SW480 (cell line): Measurements from ENCODE around the gene B4GALNT4.
"Not testable (repeated sequence)": the region's sequence is repeated elsewhere in the genome, so short reads cannot be mapped to it uniquely, and the experiment has no call there.

ENCODE experiments used
- DNase-seq: peaks from one replicate; pipeline ENCODE4 v3.0.0-alpha.2; 2016; ENCODE audit warnings: low spot score

B4GALNT4 gene

DNA sequence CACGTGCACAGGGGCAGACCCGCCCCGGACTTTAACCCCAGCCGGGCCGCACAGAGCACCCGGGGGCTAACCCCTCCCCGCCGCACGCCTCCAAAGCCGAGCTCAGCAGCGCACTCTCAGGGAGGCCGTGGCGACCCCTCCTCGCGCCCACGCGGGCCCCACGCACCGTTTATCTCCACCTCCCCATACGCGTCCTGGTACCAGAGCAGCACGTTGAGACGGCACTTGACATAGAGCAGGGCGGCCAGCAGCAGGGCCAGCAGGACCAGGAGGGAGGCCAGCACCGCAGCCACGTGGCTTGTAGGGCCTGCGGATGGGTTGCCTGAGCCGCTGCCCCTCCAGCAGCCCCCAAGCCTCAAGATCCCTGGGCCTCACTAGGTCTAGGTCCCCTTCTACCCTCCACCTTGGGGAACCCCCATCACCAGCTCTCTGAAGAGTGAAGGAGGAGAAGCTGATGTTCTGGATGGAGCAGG, 38.4 kb downstream of the B4GALNT4 start:
- DNase-seq: no peak

DNA sequence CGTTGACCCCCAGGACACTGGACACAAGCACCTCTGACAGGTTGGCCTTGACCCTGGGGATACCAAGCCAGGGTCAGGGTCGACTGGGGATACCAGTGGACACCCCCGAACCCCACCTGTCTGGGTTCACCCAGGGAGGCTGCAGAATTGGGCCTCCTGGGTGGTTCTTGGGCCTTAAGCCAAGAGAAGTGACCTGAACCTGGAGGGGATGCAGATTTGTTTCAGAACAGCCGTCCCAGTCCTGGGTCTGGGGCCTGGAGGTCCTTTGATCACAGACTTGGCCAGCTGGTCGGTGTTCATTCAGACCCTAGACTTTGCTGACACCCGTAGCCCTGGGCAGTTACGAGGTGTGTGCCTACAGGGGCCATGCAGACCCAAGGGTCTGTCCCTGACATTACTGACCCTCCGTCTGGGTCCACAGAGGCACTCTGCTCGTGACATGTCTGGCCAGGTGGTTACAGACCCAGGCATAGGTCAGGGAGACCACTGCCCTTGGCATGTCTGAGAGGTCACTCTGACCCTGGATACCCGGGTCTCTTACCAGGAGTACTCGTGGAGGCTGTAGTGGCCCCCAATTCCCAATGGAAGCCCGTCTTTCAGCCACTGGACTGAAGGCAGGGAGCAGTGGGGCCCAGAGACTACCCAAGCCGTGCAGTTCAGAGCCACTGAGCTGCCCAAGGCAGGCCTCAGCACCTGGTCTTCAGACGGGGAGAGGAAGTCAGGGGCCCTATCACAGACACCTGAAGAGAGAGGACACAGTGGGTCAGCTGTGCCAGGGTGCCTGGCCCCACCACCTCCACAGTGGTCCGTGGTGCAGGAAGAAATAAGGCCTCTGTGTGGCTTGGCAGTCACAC, 39.1 kb downstream of the B4GALNT4 start:
- no peak for DNase-seq

DNA sequence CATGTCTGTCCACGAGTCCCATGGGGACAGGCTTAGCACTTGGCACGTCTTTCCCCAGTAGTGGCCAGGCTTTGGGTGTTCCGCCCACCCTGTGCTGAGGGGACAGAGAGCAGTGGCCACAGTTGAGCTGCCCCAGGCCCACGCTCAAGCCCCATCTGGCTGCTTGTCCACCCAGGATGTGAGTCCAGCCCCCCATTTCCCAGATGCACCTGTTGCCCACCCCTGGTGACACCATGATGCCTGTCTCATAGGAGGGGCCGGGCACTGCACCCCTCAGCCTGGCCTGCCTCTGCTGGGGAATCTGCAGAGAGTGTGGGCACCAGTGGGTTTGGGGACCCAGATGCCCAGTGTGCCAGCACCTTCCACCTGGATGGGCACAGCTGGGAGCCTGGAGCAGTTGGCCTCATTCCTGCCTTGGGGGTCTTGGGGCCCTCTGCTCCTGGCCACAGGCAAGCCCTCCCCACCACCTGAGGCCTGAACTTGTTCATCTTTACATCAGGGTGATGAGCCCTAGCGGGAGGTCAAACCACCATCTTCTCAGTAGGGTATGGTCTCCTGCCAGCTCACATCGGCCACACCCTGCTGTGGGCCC, 39.8 kb downstream of the B4GALNT4 start:
- no peak for DNase-seq

DNA sequence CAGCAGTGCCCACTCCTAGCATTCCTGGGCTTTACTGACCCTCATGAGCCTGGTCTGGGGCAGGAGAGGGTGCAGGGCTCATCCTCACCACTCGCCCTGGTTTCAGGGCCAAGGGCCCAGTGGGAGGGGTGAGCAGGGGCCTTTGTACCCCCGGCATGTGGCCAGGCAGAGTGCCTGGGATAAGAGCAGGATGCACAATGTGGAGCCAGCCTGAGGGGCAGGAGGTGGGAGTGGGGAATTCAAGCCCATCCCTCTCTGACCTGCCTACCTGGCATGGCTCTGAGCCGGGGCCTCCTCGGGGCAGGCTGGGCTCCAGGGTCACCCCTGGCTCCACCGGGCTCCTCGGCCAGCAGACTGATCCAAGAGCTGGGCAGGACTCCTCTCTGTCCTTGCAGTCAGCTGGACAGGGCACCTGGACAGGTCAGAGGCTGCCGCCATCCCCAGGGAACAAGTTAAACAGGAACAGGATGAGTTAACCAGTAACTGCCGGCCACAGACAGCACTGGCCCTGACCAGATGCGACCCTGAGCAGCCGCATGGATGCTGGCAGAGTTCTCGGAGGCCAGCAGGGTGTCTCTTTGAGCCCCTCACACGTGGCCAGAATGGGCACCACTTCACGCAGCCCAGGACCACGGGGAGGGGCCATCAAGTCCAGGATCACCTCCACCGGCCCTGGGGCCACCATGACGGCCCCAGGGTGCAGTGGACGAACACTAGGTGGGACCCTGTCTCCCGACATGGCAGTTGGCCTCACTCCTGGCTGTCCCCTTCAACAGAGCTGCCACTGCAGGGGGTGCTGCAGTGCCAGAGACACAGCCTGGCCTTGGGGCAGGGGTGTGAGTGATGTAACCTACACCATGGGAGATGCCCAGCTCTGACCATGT, 40.5 kb downstream of the B4GALNT4 start:
- no peak for DNase-seq

DNA sequence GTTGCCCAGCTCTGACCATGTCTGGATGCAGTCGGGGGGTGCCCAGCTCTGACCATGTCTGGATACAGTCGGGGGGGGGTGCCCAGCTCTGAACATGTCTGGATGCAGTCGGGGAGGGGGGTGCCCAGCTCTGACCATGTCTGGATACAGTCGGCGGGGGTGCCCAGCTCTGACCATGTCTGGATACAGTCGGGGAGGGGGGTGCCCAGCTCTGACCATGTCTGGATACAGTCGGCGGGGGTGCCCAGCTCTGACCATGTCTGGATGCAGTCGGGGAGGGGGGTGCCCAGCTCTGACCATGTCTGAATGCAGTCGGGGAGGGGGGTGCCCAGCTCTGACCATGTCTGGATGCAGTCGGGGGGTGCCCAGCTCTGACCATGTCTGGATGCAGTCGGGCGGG, 41.4 kb downstream of the B4GALNT4 start:
- not testable (repeated sequence) for DNase-seq

DNA sequence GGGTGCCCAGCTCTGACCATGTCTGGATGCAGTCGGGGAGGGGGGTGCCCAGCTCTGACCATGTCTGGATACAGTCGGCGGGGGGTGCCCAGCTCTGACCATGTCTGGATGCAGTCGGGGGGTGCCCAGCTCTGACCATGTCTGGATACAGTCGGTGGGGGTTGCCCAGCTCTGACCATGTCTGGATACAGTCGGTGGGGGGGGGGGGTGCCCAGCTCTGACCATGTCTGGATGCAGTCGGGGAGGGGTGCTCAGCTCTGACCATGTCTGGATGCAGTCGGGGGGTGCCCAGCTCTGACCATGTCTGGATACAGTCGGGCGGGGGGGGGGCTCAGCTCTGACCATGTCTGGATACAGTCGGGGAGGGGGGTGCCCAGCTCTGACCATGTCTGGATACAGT, 42.2 kb downstream of the B4GALNT4 start:
- DNase-seq: not testable (repeated sequence)

DNA sequence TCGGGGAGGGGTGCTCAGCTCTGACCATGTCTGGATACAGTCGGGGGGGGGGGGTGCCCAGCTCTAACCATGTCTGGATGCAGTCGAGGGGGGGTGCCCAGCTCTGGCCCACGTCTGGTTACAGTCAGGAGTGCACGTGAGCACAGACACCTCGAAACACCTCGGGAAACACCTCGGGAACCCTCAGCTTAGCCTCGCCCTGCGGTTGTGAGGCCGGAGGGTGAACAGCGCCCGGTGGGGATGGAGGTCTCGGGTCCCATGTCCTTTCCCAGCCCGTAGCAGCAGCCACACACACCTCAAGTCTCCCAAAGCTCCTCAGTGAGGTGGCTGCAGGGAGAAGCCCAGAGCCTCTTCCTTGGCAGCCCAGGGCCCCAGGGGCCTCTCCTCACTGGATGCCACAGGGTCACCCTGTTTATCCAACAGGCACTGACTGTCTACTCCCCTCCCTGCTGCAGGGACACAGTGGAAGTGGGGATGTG, 43.4 kb downstream of the B4GALNT4 start:
- DNase-seq: no peak

DNA sequence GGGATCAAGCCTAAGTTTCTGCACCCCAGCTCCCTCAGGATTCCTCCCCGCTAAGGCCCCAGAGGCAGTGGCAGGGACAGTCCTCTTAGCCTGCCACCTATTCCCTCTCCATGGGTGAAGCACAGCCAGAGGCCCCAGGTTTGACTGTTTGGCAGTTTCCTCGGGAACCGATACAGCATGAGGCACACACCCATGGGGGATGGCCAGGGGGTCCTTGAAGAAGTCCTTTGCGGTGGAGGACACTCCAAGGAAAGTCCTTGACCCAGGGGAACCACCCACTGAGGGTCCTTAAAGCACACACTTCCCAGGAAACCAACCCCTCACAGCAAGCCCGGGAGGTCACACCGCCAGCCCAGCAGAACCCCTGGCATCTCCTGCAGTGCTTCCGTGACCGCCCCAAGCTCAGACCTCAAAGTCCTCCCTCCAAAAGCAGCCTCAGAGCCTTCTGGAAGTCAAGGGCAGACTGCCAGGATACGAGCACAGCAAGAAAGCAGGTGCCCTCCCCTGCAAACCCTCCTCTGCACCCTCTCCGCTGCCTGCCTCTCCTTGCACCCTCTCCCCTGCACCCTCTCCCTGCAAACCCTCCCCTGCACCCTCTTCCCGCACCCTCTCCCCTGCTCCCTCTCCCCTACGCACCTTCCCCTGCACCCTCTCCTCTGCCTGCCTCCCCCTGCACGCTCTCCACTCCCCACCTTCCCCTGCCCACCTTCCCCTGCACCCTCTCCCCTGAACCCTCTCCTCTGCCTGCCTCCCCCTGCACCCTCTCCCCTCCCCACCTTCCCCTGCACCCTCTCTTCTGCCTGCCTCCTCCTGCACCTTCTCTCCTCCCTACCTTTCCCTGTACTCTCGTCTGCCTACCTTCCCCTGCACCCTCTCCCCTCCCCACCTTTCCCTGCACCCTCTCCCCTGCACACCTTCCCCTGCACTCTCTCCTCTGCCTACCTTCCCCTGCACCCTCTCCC, 44.1 kb downstream of the B4GALNT4 start:
- no peak for DNase-seq

DNA sequence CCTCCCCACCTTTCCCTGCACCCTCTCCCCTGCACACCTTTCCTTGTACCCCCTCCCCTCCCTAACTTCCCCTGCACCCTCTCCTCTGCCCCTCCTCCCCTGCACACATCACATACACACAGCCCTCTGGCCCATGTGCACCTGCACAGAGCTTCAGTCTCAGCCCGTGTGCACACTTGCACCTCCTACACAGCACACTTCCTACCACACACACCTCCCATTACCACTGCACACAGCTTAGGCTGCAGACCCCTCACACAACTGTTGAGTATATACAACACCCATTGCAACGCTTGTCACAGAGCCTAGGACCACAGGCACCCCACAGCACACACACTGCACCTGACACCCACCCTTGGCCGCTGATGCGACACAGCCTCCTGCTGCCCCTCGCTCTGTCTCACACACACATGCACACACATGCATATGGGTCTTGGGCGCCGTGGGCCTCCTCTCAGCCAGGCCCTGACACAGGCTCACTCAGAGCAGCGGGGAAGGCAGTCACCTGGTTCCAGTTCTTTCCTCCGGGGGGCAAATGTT, 45.1 kb downstream of the B4GALNT4 start:
- no peak for DNase-seq

DNA sequence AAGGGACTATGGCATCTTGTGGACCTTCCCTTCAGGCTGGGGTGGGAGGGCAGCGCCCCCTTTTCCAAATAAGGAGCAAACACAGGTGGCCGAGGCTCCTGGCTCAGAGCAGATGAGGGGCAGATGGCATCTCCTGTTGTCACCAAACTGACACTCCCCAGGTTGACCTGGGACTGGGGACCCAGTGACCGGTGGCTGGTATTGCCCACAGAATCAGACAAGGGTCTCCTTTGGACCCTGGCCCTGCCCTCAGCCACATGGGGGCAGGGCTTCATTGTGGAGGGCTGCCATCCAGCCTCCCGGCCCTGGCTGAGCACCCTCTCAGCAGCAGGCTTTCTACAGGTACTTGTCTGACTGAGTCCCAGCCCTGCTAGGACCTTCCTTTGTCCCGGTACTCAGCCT, 46.3 kb downstream of the B4GALNT4 start:
- DNase-seq: no peak

DNA sequence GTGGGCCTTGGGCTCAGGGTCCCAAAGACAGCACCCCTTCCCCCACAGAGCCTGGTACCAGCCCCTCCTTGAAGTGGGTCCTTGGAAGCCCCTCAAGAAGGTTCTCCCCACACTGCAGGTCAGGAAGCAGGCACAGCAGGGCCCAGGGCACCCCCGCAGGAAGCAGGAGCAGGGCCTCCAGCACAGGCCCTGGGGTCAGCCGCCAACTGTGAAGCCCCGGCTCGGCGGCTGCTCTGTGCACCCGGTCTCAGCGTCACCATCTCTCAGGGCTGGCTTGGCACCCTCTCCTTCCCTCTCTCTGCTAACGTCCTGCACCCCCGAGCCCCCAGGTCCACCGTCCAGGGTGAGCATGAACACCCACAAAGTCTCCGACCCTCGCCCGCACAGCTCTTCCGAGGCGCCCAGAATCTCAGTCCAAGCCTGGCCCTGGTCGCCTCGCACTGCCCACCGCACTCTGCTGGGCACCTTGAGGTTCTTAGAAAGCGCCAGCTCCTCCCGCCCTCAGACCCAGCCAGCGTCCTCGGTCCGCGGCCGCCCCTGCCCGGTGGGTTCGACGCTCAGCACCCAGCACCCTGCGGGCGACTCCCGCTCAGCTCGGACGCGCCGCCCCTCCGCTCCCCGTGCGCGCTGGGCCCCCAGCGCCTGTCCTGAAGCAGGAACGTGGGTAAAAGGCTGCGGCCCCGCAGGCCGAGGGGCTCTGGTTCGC, 46.9 kb downstream of the B4GALNT4 start:
- DNase-seq: no peak

DNA sequence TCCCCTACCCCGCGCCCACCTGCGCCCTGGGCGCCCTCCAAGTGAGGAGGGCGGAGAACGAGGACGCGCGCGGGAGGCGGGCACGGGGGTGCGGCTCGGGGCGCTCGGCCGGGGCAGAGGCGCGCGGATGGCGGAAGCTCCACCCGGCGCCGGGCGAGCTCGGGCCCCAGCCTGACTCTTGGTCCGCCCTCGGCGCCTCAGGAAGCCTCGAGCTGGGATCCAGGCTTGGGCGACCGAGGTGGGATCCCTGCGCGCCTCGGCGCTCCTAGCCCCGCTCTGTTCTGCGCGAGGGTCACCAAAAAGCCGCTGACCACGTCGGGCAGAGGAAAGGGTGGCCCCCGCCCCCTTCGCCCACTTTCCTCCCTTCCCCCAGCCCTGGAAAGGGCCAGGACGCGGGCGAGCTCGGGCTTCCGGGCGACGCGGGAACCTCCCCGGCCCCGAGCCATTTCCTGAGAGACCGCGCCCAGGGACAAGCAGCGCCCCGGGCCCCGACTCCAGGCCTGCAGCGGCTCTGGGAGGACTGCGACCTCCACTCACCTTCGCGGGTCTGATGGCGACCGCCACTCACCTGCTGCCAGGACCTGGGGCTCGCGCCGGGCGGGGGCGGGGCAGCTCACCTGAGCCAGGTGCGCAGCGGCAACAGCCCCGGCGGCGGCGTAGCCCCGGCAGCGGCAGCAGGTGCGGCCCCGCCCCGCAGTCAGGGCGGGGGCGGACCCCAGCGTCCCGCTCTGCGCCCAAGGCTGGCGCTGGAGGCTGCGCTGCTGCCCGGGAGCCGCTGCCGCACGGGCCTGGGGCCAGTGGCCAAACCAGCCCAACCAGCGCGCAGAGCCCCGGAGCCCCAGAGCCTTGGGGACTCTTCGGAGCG, 47.7 kb downstream of the B4GALNT4 start:
- DNase-seq: peak; percentile 52

DNA sequence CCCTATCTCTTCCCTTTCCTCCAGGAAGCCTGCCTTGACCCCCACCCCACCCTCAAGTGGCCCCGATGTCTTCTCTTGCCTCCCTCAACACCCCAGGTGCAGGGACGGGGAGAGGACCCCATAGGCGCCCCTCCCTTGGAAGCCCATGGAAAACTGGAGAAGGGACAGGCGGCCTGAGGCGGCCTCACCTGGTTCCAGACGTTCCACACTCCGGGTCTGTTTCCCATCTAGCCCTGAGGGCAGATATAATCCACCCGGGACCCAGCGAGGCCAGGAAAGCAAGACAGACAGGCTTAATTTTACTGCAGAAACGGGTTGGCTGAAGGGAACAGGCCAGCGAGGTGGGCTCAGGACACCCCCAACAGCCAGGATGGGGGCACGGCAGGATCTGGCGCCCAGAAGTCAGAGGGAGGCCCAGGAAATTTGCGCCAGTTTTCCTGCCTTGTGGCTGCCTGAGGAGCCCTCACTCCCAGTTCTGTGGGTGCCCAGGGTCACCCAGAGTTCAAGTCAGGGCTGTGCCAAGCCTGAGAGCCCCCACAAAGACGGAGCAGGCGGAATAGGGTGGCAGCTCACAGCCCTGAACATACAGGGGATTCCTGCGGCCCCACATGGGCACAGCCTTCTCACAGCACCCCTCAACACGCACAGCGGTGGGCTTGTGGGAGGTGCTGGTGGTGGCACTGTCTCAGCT, 48.5 kb downstream of the B4GALNT4 start:
- DNase-seq: no peak

DNA sequence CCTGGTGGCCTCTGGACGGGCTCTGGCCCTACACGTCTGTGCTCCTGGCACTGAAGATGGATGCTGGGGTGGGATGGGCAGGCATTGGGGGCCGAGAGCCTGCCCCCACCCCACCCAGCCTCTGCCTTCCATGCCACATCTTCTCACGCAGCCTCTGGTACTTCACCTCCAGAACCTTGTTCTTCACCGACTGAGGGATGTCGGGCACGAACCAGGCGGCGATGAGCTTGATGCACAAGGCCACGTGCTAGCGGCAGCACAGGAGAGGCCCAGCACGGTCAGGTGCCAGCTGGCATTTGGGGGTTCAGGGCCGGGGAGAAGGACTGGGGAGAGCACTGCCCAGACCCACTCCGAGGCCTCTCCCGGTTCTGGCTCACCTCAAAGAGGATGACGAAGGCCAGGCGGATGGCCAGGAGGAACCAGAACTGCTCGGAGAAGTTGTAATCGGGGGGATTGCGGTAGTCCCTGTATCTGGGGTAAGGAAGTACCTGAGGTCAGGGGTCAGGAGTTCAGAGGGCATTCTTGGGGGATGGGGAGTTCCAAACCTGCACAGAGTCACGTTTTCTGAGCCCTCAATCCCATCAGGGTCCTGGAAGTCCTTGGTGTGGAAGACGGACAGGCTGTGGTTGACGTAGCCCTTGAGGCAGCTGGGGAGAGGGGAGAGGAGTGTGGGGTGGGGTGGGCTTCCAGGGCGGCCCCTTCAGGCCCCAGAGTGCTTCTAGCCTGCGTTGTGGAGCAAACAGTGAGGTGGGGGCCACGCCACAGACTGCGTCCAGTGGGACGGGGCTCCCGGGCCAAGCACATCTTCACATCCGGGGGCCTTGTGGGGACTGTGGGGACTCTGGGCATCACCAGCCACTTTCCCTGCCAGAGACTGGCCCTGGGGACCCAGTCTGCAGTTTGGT, 49.3 kb downstream of the B4GALNT4 start:
- no peak for DNase-seq

DNA sequence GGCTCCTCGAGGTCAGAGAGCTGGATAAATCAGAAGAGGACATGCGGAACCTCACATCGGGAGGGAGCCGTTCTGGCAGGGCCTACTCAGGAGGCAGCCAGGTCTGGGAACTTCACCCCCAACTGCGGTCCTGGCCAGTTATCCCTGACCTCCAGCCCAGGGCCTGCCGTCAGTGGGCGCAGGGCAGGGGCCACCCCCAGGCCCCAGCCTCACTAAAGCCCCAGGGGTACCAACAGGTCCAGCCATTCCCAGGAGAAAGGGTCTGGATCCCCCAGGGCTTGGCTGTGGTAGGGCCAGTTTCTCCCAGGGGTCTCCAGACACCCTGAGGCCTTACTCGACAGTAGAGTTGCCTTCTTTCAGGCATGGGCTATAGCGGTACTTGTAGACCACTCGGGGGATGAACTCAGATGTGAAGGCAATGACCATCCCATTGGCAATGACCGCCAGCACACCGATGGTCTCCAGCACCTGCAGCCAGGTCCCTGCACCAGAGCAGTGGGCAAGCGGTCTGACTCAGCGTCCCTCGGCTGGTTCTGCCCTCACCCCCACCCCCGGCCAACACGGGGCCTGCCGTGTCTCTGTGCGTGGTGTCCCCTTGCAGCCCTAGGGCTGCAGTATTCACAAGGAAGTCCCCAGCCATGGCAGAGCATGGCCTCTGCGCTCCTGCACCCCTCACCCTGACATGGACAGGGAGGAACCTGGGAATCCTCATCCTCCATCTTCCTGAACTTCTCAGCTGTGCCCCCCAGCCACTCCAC, 50.1 kb downstream of the B4GALNT4 start:
- no peak for DNase-seq

DNA sequence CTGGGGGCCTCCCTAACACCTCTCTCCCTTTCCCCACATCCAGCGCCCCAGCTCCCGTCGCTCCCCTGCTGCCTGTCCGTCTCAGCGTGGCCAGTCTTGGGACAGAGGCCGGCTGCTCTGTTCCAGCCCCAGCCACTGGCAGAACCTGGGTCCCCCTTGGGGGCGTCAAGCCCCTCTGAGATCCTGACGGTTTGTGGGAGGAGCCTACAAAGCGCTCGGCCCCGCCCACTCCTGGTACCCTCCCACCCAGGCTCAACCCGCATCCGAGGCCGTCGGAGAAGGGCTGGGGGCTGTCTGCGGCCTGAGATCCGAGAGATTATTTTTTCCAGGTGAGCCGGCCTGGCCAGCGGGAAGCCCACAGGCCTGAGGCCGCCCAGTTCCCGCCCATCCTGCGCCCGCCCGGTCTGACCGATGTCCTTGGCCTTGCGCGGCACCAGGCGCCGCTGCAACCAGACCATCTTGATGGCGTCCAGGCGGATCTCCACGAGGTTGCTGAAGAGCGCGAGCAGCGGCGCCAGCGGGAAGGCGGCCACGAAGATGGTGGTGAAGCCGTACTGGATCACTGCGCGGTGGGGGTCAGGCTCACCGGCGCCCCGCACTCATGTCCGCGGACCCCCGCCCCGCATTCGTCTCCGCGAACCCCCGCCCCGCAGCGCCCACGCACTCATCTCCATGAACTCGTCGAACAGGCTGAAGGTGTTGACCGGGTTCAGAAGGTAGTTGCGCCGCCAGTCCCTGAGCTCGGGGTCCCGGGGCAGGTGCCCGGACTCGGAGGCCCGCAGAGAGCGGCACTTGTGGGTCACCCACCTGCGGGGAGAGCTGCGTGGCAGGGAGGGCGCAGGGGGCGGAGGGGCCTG, 51.0 kb downstream of the B4GALNT4 start:
- DNase-seq: no peak
